ENCODE results near the gene FNIP1. TPM values are rescaled to one million over a fixed set of nuclear protein-coding genes. Genes with fewer than 3 reads are reported as not detected.

The FNIP1 gene
- polyA plus RNA-seq, 1 experiment, result 15.8 TPM

- ChIA-PET POLR2A (interaction anchor here (0.6 to 1.1 kb wide), 2 partner anchors 15 to 62 kb away, joined by 6 read pairs; no protein-coding TSS in a partner anchor), CTCF (interaction anchor here (3.2 kb wide), 1 partner anchor 21 kb away, joined by 11 read pairs; no protein-coding TSS in a partner anchor)
- peak; percentile 83 for DNase-seq (ENCODE audit: low read depth, low spot score)
- no peak overlapping the region for H3K4me3 ChIP-seq (ENCODE audit: low read depth, low read length)
- H3K9me3 ChIP-seq (ENCODE audit: control insufficient read depth, insufficient read depth, low read length), result no peaks in the 10 kb centered on the region
- H3K27me3 ChIP-seq (ENCODE audit: control insufficient read depth, insufficient read depth, low read length), result no peaks in the 10 kb centered on the region
- H3K27ac ChIP-seq (ENCODE audit: low read depth, low read length), result peak overlapping the region; percentile 96
- TF ChIP-seq CTCF (IDR thresholded peaks at IDR 0.05; ENCODE audit: low read depth, low read length), result no peak
These were observed 186.4 kb downstream of the FNIP1 start for GRCh38 chr5:131610198-131611063.

- peak overlapping the region; percentile 96 for H3K27ac ChIP-seq (ENCODE audit: low read depth, low read length)
- ChIA-PET CTCF (interaction anchor here (3.2 kb wide), 1 partner anchor 20 kb away, joined by 11 read pairs; no protein-coding TSS in a partner anchor), POLR2A (interaction anchor here (1.1 kb wide), 1 partner anchor 63 kb away, joined by 6 read pairs; no protein-coding TSS in a partner anchor)
- H3K4me3 ChIP-seq (ENCODE audit: low read depth, low read length), result no peak overlapping the region
- no peaks in the 10 kb centered on the region for H3K27me3 ChIP-seq (ENCODE audit: control insufficient read depth, insufficient read depth, low read length)
- H3K9me3 ChIP-seq (ENCODE audit: control insufficient read depth, insufficient read depth, low read length), result no peaks in the 10 kb centered on the region
- TF ChIP-seq CTCF (IDR thresholded peaks at IDR 0.05; ENCODE audit: low read depth, low read length), result no peak
- no peak for DNase-seq (ENCODE audit: low read depth, low spot score)
These were observed 187.0 kb downstream of the FNIP1 start for GRCh38 chr5:131609774-131610173.

- no peak overlapping the region for H3K27ac ChIP-seq (ENCODE audit: low read depth, low read length)
- no peak overlapping the region for H3K4me3 ChIP-seq (ENCODE audit: low read depth, low read length)
- no peak for TF ChIP-seq CTCF (IDR thresholded peaks at IDR 0.05; ENCODE audit: low read depth, low read length)
- no peaks in the 10 kb centered on the region for H3K27me3 ChIP-seq (ENCODE audit: control insufficient read depth, insufficient read depth, low read length)
- POLR2A ChIA-PET, result no interaction called here
- CTCF ChIA-PET, result interaction anchor here (3.2 kb wide), 1 partner anchor 19 kb away, joined by 11 read pairs; no protein-coding TSS in a partner anchor
- no peak for DNase-seq (ENCODE audit: low read depth, low spot score)
- H3K9me3 ChIP-seq (ENCODE audit: control insufficient read depth, insufficient read depth, low read length), result no peaks in the 10 kb centered on the region
These were observed 188.2 kb downstream of the FNIP1 start for GRCh38 chr5:131608597-131608996.

- Histone ChIP-seq H3K4me3 (ENCODE audit: low read depth, low read length) (no peak overlapping the region), H3K27ac (ENCODE audit: low read depth, low read length) (no peak overlapping the region), H3K27me3 (ENCODE audit: control insufficient read depth, insufficient read depth, low read length) (no peaks in the 10 kb centered on the region), H3K9me3 (ENCODE audit: control insufficient read depth, insufficient read depth, low read length) (no peaks in the 10 kb centered on the region)
- ChIA-PET POLR2A (no interaction called here), CTCF (interaction anchor here (3.2 kb wide), 1 partner anchor 18 kb away, joined by 11 read pairs; no protein-coding TSS in a partner anchor)
- DNase-seq (ENCODE audit: low read depth, low spot score), result no peak
- no peak for TF ChIP-seq CTCF (IDR thresholded peaks at IDR 0.05; ENCODE audit: low read depth, low read length)
These were observed 188.8 kb downstream of the FNIP1 start for GRCh38 chr5:131607903-131608540.

GRCh38 chr5:131607418-131607817, 189.4 kb downstream of the FNIP1 start:
- no peak for DNase-seq (ENCODE audit: low read depth, low spot score)
- no peaks in the 10 kb centered on the region for H3K9me3 ChIP-seq (ENCODE audit: control insufficient read depth, insufficient read depth, low read length)
- CTCF ChIA-PET, result no interaction called here
- no peaks in the 10 kb centered on the region for H3K27me3 ChIP-seq (ENCODE audit: control insufficient read depth, insufficient read depth, low read length)
- POLR2A ChIA-PET, result no interaction called here
- no peak overlapping the region for H3K4me3 ChIP-seq (ENCODE audit: low read depth, low read length)
- H3K27ac ChIP-seq (ENCODE audit: low read depth, low read length), result no peak overlapping the region
- TF ChIP-seq CTCF (IDR thresholded peaks at IDR 0.05; ENCODE audit: low read depth, low read length), result no peak

All from AG04450 (cell line).